Gastroesophageal sphincter (tissue), 4 donors: ENCODE measurements around the gene ETNPPL. TPM values are rescaled to one million over a fixed set of nuclear protein-coding genes. Genes with fewer than 3 reads are reported as not detected.

Experiments used
- ATAC-seq: fragments of 150-250 bp; one replicate; pipeline ENCODE4 v1.9.1; 2016; ENCODE audit warnings: mild to moderate bottlenecking, moderate library complexity
- H3K27ac ChIP-seq, 4 donors: fragments of 200-600 bp; sonication (generic) in 3 of 4; 1 replicate in 3 of 4; 2 replicates in 1 of 4; pipeline ENCODE4 v1.5.1; 2016 to 2019
- H3K27me3 ChIP-seq: fragments of 200-600 bp; sonication (generic); one replicate; pipeline ENCODE4 v1.5.1; 2019
- H3K36me3 ChIP-seq, 2 donors: fragments of 200-600 bp; sonication (generic); one replicate each; pipeline ENCODE4 v1.5.1; 2019; ENCODE audit warnings: control low read depth in 1 of 2
- H3K4me1 ChIP-seq, 3 donors: fragments of 200-600 bp; sonication (generic); 1 replicate in 2 of 3; 2 replicates in 1 of 3; pipeline ENCODE4 v1.5.1; 2016 to 2019; ENCODE audit warnings: control low read depth in 2 of 3
- H3K4me3 ChIP-seq, 2 donors: fragments of 200-600 bp; sonication (generic); one replicate each; pipeline ENCODE4 v1.5.1; 2019; ENCODE audit warnings: mild to moderate bottlenecking in 1 of 2, moderate library complexity in 1 of 2
- H3K9me3 ChIP-seq, 3 donors: fragments of 200-600 bp; sonication (generic); one replicate each; pipeline ENCODE4 v1.5.1; 2017 to 2019; ENCODE audit warnings: control low read depth in 2 of 3
- CTCF ChIP-seq, 4 experiments: fragments of 200-600 bp in 2 of 4; fragments of 450-650 bp in 2 of 4; sonication (generic) in 1 of 4; IDR thresholded peaks; one replicate each; pipeline ENCODE4 v1.5.1; 2017 to 2019; ENCODE audit warnings: antibody characterized with exemption in 4 of 4, mild to moderate bottlenecking in 2 of 4, moderate library complexity in 2 of 4
- EP300 ChIP-seq: sonication (generic); formaldehyde crosslinking; IDR thresholded peaks from one replicate; pipeline ENCODE4 v1.6.1; 2017; ENCODE audit warnings: antibody characterized with exemption, mild to moderate bottlenecking
- POLR2A ChIP-seq, 2 donors: fragments of 450-650 bp; IDR thresholded peaks; one replicate each; pipeline ENCODE4 v1.6.1; 2017; ENCODE audit warnings: antibody characterized with exemption in 2 of 2, mild to moderate bottlenecking in 2 of 2, moderate library complexity in 1 of 2
- POLR2AphosphoS5 ChIP-seq: sonication (generic); formaldehyde crosslinking; IDR thresholded peaks from one replicate; pipeline ENCODE4 v1.6.1; 2017; ENCODE audit warnings: antibody characterized with exemption
- WGBS, 2 donors: methylation state at CpG; one replicate each; pipeline ENCODE4 v1.1.5; 2018; ENCODE audit warnings: low coverage in 1 of 2; 5-methylcytosine and 5-hydroxymethylcytosine counted together
- total RNA-seq, 4 donors: library from RNA; depleted of rRNA; stranded (reverse); fragments of >200 nt; gene quantifications; one replicate each; pipeline ENCODE4 v1.1.0, GENCODE V29; 2016

The ETNPPL gene
- total RNA-seq, 4 donors from 2014 or later: not detected

GRCh38 chr4:108695062-108695461 lies 67.8 kb downstream of the ETNPPL start:
- 100% methylated on average over 1 of the region's 1 CpG for WGBS, 2 donors
- no peak for ATAC-seq
- H3K9me3 ChIP-seq: no peaks in the 10 kb centered on the region
- H3K4me1 ChIP-seq: no peaks in the 10 kb centered on the region
- no peak overlapping the region for H3K27ac ChIP-seq
- TF ChIP-seq EP300: no peak
- H3K36me3 ChIP-seq: no peaks in the 10 kb centered on the region
- no peaks in the 10 kb centered on the region for H3K27me3 ChIP-seq
- H3K4me3 ChIP-seq: no peak overlapping the region

GRCh38 chr4:108694423-108694822 lies 68.4 kb downstream of the ETNPPL start:
- no peak for TF ChIP-seq EP300
- TF ChIP-seq CTCF (IDR thresholded peaks at IDR 0.05): no peak
- TF ChIP-seq POLR2AphosphoS5: no peak
- TF ChIP-seq POLR2A (IDR thresholded peaks at IDR 0.05): no peak
- ATAC-seq: no peak
- Histone ChIP-seq H3K27ac (no peak overlapping the region), H3K9me3 (no peaks in the 10 kb centered on the region), H3K4me1 (no peaks in the 10 kb centered on the region), H3K36me3 (no peaks in the 10 kb centered on the region), H3K27me3 (no peaks in the 10 kb centered on the region), H3K4me3 (no peak overlapping the region)
- 66 to 89% methylated on average over 3 of the region's 3 CpGs for WGBS, 2 donors

GRCh38 chr4:108693819-108694218 lies 69.0 kb downstream of the ETNPPL start:
- H3K27me3 ChIP-seq: no peaks in the 10 kb centered on the region
- no peak for TF ChIP-seq CTCF (IDR thresholded peaks at IDR 0.05)
- no peak for TF ChIP-seq POLR2A (IDR thresholded peaks at IDR 0.05)
- TF ChIP-seq EP300: no peak
- no peak for TF ChIP-seq POLR2AphosphoS5
- no peaks in the 10 kb centered on the region for H3K4me1 ChIP-seq
- no peak for ATAC-seq
- 66 to 69% methylated on average over 2 to 3 of the region's 3 CpGs for WGBS, 2 donors
- no peak overlapping the region for H3K4me3 ChIP-seq
- H3K36me3 ChIP-seq: no peaks in the 10 kb centered on the region
- H3K9me3 ChIP-seq: no peaks in the 10 kb centered on the region
- no peak overlapping the region for H3K27ac ChIP-seq

GRCh38 chr4:108693211-108693610 lies 69.6 kb downstream of the ETNPPL start:
- H3K36me3 ChIP-seq: no peaks in the 10 kb centered on the region
- WGBS, 2 donors: 87 to 100% methylated on average over 1 to 3 of the region's 3 CpGs
- no peak for TF ChIP-seq POLR2AphosphoS5
- no peak for TF ChIP-seq POLR2A (IDR thresholded peaks at IDR 0.05)
- TF ChIP-seq CTCF (IDR thresholded peaks at IDR 0.05): no peak
- no peak for TF ChIP-seq EP300
- H3K27ac ChIP-seq: no peak overlapping the region
- no peaks in the 10 kb centered on the region for H3K9me3 ChIP-seq
- no peaks in the 10 kb centered on the region for H3K27me3 ChIP-seq
- H3K4me1 ChIP-seq: no peaks in the 10 kb centered on the region
- no peak overlapping the region for H3K4me3 ChIP-seq
- ATAC-seq: no peak

Other genes starting within 250 kb of the ETNPPL start
- 1,000 to 10,000 TPM in 2 of 4 donors, 100 to 1,000 TPM in 2; 549 to 1,430 (median 998) TPM for gene RPL34, start 142.5 kb downstream of the ETNPPL start, total RNA-seq
- gene OSTC, start 112.5 kb downstream of the ETNPPL start, total RNA-seq: 10 to 100 TPM; 30.9 to 62.1 (median 46.7) TPM